A549 treated with AZD2906 at 1 μM for 4 hours (cell line): Measurements from ENCODE around the gene WDHD1. TPM values are rescaled to one million over a fixed set of nuclear protein-coding genes. Genes with fewer than 3 reads are reported as not detected.

ENCODE experiments used
- total RNA-seq: library from RNA; stranded (reverse); fragments of 200-300 nt; extraction: Qiagen RNA extraction; gene quantifications from 5 replicates; pipeline ENCODE4 v1.2.3, GENCODE V29; 2022

Gene WDHD1, protein sequence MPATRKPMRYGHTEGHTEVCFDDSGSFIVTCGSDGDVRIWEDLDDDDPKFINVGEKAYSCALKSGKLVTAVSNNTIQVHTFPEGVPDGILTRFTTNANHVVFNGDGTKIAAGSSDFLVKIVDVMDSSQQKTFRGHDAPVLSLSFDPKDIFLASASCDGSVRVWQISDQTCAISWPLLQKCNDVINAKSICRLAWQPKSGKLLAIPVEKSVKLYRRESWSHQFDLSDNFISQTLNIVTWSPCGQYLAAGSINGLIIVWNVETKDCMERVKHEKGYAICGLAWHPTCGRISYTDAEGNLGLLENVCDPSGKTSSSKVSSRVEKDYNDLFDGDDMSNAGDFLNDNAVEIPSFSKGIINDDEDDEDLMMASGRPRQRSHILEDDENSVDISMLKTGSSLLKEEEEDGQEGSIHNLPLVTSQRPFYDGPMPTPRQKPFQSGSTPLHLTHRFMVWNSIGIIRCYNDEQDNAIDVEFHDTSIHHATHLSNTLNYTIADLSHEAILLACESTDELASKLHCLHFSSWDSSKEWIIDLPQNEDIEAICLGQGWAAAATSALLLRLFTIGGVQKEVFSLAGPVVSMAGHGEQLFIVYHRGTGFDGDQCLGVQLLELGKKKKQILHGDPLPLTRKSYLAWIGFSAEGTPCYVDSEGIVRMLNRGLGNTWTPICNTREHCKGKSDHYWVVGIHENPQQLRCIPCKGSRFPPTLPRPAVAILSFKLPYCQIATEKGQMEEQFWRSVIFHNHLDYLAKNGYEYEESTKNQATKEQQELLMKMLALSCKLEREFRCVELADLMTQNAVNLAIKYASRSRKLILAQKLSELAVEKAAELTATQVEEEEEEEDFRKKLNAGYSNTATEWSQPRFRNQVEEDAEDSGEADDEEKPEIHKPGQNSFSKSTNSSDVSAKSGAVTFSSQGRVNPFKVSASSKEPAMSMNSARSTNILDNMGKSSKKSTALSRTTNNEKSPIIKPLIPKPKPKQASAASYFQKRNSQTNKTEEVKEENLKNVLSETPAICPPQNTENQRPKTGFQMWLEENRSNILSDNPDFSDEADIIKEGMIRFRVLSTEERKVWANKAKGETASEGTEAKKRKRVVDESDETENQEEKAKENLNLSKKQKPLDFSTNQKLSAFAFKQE
- total RNA-seq = 8.3 to 11.8 TPM (median 10.1 TPM) in 5 replicates

GRCh38 chr14:55026793-55027561 lies at the start of gene WDHD1, which contains the start of gene SOCS4:
TSS of gene WDHD1 (minus strand) at chr14:55027099. CDS start at chr14:55026787, 312 bp downstream.
TSS of gene SOCS4 (plus strand) at chr14:55027236. CDS start at chr14:55043042, 15,806 bp downstream.

DNA sequence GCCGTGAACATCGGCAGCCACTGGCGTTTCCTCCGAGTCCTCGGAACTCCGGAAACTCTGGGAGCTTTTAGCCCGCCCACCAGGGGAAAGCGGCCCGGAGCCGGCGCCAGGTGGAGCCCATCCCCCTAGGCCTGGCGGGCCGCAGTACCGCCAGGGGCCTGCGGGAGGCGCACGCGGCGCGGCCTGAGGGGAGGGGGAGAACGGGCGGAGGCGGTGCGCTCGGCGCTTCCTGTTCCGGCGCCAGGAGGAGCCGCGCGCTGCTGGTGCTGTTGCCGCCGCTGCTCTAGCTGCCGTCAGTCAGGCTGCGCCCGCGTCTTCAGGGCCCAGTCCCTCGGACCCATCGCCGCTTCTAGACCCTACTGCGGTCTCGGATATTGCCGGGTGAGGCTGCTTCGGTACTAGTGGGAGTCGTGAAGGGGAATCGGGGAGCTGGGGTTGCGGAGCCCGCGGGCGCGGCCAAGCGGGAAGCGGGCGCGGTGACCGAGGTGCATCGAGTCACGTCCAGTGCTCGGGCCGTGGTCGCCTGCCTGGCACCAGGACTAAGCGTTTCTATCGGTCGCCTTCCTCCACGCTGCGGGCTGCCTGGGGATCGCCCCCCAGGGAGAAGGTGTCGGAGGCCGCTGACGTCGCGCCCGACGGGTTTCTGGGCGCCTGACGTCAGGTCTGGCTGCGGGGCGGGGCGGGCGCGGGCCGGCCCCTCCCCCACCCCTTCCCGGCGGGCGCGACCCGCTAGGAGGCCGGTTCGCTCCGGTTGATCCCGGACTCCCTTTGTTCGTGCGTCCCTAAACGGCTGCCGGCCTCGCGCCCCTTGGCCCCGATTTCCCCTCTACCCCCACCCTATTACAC lies 24.7 kb upstream of the WDHD1 start, which contains the start of gene MAPK1IP1L:
Gene MAPK1IP1L (plus strand): TSS at position 225 of the 846 bp plus-strand sequence. CDS start 10,037 bp downstream, outside the sequence.

GRCh38 chr14:54902521-54903420 lies 124.1 kb downstream of the WDHD1 start, which contains the start of gene GCH1:
TSS of gene GCH1 (minus strand) at chr14:54902826. CDS start at chr14:54902663, 163 bp downstream.

Other genes with a start within 250 kb of the WDHD1 start
- gene GCH1, start 124.3 kb downstream of the WDHD1 start, total RNA-seq = 3.5 to 4.0 TPM (median 3.8 TPM) in 5 replicates
- 7.4 to 11.2 TPM (median 9.0 TPM) in 5 replicates for gene SOCS4, start 137 bp upstream of the WDHD1 start, total RNA-seq
- 99.6 to 116 TPM (median 108 TPM) in 5 replicates for gene MAPK1IP1L, start 24.5 kb upstream of the WDHD1 start, total RNA-seq
- 159 to 187 TPM (median 173 TPM) in 5 replicates for gene LGALS3, start 102.2 kb upstream of the WDHD1 start, total RNA-seq
- gene DLGAP5, start 164.5 kb upstream of the WDHD1 start, total RNA-seq = 23.4 to 38.3 TPM (median 27.1 TPM) in 5 replicates
- 12.0 to 17.9 TPM (median 14.7 TPM) in 5 replicates for gene FBXO34, start 244.3 kb upstream of the WDHD1 start, total RNA-seq